HG03064 (cell line): ENCODE results near the gene MED13L.
"Not testable (repeated sequence)": the region's sequence is repeated elsewhere in the genome, so short reads cannot be mapped to it uniquely, and the experiment has no call there.

Source experiments
- ATAC-seq: cut with Tn5 transposase; IDR thresholded peaks from one replicate; pipeline ENCODE4 v1.9.1; 2021; ENCODE audit warnings: low read depth; ENCODE audit not compliant: unreplicated experiment

Gene MED13L

DNA sequence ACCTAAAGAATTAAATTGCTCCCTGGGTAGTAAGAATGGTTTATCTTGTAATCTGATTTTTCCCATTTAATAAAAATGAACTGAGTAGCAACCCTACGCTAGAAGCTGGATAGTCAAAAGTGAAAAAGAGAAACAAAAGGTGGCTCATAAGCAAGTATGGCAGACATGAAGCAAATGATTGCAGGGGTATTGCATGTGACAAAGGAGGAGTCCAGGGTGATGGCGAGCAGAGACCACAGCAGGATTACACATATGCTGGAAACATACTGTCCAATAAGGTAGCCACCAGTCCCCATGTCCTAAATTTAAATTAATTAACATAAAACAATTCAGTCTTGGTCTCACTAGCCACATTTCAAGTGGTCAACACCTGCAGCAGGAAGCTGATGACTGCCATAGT lies 283.8 kb downstream of the MED13L start:
- no peak for ATAC-seq

GRCh38 chr12:115990241-115990640 lies 287.3 kb downstream of the MED13L start:
- no peak for ATAC-seq

DNA sequence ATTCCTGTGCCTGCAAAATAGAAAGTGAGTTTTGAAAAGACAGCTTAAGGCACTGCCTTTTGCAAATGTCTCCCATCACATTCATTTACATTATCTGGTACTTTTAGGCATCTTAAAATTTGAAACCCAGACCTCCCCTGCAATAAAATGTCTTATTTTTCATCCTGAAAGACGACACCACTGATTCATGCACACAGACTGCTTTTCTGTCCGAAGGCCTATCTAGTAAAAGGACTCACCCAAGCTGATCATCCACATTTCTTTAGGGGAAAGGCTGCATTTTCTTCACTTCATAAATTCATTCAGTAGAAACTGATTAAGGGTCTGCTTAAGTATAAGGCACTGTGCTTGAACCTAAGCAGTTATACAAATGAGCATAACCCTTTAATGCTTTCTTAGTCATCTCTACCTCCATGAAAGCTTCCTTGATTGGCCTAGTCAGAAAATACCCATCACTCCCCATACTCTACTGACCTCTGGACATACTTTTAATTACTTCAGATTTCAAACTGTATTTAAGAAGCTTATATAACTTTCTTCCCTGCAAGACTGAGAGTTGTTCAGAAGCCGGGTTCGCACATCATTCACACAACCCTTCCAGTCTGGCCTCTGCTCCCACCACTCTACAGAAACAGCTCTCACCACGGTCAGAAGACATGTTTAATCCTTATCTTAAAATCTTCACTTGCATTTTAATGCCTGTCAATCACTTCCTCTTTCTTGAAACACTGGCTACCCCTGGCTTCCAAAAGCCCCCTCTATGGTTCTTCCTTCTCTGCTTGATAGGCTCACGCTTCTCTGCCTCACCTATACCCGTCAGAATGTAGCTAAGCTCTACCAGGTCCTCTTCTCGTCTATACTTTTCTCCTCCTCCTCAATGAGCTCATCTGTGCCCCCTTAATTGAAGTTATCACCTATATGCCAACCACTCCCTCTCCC lies 288.6 kb downstream of the MED13L start:
- no peak for ATAC-seq

DNA sequence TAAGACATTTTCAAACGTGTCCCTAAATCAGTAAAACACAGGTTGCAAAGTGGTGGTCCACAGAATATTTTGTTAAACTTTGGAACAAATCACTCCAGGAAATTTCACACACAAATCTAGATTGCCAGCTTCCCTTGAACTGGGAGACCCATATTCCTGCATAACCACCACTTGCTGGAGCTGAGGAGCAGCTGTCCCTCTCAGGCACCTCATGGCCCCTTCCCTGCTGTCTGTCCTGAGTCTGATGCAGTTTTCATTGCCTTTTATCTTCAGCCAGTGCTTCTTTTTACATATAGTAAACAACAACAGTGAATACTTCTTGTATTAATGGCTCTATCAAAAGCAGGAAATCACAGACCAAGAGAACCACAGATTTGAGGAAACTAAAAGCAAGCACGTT lies 289.3 kb downstream of the MED13L start:
- no peak for ATAC-seq

DNA sequence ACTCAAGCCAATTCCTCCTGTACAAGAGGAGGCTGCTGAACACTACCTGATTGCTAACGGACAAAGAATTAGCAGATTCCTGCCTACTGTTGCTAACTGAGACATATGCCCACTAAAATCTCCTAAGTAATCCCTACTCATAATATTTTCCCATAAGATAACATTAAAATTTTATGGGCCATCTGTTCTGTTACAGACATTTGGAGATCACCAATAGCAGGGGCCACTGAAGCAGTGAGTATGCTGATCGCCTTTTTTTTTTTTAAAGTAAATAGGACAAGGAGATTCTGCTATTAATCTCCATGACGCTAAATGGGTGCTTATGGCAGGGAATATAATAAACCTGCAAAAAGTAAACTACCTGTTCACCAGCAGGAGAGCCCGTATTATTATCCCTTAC lies 292.9 kb downstream of the MED13L start:
- ATAC-seq: no peak

DNA sequence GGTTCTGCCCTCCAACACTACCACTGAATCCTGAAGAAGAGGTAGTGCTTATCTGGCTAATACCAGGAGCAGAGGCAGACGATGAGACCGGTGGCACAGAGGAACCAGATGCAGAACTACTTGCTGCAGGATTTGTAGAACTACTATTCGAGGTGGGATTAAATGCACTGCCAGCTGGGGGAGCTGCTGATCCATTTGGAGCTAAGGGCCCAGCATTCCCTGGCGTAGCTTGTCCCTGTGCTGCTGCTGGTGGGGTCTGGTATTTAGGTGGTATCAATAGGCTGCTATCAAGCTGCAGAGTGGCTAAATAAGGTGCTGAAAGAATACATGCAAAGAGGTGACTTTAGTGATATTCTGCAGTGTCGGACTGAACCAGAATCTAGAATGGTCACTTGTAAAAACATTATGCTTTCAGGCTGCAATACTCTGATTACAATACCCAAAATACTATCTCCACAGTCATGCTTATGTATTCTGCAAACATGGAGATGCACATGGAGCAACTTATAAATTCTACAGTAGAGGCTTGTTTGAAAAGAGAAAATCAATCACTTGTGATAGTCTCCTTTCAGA lies 294.2 kb downstream of the MED13L start:
- no peak for ATAC-seq

GRCh38 chr12:115980339-115980738 lies 297.2 kb downstream of the MED13L start:
- no peak for ATAC-seq

GRCh38 chr12:115979851-115980250 lies 297.6 kb downstream of the MED13L start:
- no peak for ATAC-seq

DNA sequence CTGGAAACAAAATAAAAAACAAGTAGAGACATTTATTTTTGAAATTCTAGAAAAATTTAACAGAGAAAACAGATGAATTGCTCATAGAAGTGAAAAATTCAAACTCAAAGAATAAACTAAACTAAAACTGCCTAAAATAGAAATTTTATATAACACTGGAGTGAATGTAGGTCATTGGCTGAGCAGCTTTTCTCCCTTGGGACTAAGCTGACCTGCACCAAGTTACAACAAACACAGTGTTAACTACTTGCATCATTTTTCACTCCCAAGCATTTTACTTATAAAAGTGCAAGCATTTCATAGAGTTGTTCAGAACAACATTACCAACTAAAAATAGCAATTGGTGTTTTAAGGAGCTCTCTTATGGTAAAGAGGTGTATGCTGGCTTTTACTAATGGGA lies 298.1 kb downstream of the MED13L start:
- ATAC-seq: no peak

- not testable (repeated sequence) for ATAC-seq
These were observed 300.7 kb downstream of the MED13L start for GRCh38 chr12:115976829-115977228.

GRCh38 chr12:115975411-115975810 lies 302.1 kb downstream of the MED13L start:
- no peak for ATAC-seq

GRCh38 chr12:115973968-115974724 lies 303.3 kb downstream of the MED13L start:
- no peak for ATAC-seq

DNA sequence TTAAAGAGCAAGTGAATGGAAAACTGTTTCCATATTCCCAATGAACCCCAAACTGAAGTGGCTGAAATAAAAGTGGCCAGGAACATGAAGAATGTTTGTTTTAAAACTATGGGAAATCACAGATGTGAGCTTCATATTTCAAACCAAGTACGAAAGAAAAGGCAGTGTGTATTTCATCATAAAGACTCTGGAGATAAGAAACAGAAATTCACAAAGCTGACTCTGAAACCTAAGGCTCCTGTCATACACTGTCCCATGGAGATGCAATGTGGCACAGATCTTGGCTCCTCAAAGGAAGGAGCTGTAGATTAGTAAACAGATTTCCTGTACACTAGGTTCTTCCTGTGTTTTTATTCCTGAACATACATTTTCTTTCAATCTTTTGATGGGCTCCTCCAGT lies 304.4 kb downstream of the MED13L start:
- ATAC-seq: no peak

DNA sequence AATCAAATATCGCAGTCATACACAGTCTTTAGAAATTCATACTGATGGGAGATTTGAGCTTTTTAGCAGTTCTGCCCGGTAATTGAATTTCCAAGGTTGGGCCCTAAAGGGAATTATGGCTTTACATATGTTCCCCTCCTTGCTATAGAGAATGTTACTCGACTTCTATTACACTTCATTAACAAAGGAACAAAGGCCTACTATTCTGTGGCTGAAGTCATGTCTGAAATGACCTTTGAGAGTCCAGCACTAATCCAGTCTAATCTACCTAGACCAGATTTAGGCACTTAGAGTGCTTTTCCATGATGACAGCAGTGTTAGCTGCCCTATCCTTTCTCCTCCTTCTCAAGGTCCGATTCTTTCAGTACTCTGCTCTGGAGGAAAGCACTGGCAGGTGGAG lies 305.3 kb downstream of the MED13L start:
- no peak for ATAC-seq

GRCh38 chr12:115968211-115968610 lies 309.3 kb downstream of the MED13L start:
- ATAC-seq: no peak

DNA sequence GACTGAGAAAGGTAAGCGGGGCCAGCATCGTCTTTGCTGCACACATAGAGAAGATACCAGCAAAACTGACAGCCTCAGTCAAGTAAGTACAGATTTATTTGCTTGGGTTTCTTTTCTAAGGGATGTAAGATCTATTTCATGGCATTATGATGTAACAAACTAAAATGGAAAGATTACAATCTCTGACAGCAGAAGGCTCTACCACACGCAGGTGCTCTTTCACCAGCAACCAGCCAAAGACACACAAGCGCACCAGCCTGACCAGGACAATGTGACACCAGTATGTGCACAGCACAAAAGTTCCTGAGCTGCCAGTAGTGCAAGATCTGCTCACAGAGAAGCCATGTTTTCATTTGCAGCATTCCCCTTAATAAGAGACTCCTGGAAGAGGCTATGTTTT lies 311.1 kb downstream of the MED13L start:
- no peak for ATAC-seq

DNA sequence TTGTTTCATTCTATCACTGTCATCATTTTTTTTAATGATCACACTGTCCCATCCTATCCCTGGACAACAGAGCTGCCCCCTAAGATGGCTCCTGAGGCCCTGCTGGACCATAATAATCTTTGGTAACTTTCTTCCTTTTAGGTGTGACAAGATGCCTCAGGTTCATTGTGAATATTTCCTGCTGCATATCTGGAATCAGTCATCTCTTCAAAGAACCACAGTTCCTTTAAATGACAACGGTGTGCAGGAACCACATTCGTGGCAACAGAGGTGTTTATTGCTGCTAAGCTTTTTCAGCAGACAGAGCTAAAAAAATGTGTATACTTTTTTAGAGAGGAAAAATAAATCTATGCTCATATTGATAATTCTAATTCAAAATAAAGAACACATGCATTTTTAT lies 312.9 kb downstream of the MED13L start:
- no peak for ATAC-seq

GRCh38 chr12:115964214-115964613 lies 313.3 kb downstream of the MED13L start:
- ATAC-seq: no peak

GRCh38 chr12:115962216-115962615 lies 315.3 kb downstream of the MED13L start:
- no peak for ATAC-seq

DNA sequence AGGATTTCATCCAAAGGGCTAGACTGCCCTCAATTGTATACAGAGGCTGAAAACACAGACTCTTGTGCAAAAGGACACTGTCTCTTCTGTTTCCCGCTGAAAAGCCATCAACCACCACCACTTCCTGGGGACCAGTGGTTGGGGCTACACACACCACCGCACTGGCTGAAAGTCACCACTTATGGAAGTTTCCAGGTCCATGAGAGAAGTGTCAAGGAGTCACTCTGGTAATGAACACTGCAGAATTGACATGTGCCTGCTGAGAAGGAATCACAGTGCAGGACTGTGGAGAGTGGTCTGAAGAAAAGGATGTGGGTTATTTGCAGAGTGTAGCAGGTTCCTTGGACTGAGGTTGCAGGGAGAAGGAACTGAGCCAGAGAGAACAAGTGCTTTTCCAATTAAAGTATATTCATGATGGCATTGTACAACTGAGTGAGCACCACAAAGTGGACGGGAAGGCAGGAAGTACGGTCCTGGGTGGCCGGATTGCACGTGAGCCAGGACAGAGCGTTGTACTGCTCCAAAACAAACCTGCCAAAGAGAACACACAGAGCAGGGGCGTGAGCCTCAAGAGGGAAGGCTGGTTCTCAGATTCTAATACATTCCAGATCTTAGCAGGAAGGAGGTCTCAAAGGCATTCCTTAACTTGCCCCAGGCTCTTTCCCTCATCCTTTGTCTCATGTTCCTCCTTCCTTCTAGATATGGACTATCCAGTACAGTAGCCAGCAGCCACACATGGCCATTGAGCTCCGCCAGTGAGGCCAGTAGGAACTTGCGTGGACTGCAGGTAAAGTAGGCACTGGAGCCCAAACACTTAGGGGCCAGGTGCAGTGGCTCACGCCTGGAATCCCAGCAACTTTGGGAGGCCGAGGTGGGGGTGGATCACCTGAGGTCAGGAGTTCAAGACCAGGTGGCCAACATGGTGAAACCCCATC lies 316.4 kb downstream of the MED13L start:
- ATAC-seq: no peak
